NCI-H2029 (cell line): ENCODE measurements around the gene ADAMTS10.
"Not testable (repeated sequence)": the region's sequence is repeated elsewhere in the genome, so short reads cannot be mapped to it uniquely, and the experiment has no call there.

ENCODE experiments used
- DNase-seq: peaks from one replicate; lab custom pipeline; 2025; lab: John Stamatoyannopoulos, UW

Gene ADAMTS10

DNA sequence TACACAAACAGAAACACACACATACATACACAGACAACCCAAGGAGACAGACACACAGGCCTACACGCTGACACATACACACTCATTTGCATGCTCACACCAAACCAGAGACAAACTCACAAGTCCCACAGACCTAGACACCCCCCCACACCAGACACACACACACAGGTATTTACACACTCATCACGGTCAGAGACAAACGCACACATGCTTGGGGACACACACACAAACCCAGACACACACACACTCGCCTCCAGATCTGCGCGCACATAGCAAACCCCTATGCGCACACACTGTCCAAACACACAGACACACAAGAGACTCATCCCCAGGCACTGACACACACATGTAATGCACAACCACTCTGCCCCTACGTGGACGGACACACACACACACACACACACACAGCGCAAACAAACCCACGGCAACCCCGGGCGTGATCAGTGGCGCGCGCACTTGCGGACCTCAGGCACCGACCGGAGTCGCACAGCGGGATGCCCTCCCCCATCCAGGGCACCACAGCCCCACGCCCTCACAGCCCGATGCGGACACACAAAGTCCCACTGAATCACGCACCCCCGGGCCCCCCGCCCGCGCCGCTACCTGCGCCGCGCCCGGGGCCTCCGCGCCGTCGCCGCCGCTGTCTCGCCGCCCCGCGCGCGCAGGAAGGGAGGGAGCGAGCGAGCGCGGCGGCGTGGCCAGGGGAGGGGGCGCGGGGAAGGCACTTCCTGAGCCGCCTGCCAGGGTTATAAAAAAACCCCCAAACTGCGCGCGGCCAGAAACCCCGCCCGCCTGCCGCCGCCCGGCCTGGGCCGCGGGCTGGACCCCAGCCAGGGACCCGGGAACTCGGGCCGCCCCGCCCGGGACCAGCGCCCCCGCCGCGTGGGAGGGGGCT lies at the start of gene ADAMTS10:
Gene ADAMTS10, minus strand, starts transcription at position 675 of the 895 bp plus-strand sequence. CDS start 5,005 bp downstream, outside the sequence.
- DNase-seq = no peak

DNA sequence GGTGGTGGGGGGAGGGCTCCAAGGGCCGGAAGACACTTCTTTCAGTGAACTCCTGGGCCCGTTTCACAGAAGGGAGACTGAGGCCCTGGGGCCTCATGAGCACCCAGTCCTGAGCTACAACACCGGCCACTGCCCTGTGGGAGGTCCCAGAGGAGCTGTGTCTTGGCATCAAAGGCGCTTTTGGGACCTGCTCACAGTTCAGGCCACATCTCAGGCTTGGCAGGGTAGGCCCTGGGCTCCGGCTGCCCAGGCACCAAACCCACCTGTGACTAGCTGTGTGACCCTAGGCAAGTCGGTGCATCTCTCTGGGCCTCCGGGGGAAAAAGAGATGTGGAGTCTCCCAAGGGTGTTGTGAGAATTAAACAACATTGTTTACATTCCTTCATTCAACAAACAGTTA lies 49.4 kb upstream of the ADAMTS10 start:
- DNase-seq = no peak

DNA sequence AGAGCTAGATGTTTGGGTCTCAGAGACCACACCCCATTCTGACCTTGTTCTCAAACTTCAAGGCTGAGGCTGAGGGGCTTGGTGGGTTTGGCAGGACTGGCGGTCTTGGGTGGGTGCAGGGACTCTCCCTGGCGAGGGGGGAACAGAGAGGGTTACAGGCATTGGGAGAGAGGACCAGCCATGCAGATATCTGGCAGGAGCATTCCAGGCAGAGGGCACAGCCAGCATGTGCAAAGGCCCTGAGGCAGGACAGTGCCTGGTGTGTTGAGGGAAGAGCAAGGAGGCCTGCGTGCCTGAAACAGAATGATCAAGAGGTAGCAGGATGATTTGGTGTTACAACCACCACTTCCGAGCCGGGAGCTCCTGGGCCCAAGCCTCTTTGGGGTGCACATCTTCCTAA lies 47.4 kb upstream of the ADAMTS10 start:
- DNase-seq = no peak

DNA sequence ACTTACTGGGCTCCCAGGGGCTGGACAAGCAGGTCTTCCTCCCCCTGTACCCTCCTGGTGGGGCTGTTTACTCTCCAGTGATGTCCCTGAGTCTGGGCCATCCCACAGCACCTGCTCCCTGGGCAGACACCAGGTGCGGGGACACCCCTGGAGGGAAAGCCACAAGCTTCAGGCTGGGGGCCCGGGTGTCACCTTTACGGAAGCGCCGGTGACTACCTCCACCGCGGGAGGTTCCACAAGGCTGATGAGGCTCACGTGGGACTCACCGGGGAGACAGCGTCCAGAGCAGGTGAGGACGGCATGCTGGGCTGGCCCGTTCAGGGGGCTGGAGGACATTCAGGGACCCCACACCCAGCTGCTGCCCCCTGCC lies 44.8 kb upstream of the ADAMTS10 start:
- no peak for DNase-seq

DNA sequence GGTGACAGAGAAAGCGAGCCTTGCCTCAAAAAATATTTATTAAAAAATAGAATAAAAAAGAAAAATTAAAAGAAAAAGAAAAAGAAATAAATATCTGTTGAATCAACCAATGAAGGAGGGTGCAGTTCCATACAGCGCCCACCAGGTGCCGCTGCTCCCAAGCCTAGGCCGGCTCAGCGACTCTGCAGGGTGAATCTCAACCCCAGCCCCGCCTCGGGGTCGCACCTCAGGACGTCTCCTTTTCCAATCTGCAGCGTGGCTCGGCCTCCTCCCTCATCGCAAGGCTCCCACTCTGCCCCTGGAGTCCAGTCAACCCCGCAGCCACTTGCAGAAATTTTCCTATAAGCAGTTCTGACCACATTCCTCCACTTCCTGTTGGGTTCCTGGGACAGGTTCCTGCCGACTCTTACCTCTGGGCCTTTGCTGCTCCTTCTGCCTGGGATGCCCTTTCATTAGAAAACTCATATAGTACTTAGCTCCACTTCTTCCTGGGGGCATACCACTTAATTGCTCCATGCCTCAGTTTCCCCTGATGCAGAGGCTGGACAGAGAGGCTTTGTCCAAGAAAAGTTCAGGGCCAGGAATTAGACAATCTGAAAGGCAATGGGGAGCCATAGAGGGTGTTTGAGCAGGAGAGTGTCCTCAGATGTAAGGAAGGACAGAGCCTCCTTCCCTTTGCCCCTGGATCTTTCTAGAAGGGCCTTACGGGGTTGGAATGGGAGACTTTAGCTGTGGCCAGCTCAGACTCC lies 44.2 kb upstream of the ADAMTS10 start:
- no peak for DNase-seq

DNA sequence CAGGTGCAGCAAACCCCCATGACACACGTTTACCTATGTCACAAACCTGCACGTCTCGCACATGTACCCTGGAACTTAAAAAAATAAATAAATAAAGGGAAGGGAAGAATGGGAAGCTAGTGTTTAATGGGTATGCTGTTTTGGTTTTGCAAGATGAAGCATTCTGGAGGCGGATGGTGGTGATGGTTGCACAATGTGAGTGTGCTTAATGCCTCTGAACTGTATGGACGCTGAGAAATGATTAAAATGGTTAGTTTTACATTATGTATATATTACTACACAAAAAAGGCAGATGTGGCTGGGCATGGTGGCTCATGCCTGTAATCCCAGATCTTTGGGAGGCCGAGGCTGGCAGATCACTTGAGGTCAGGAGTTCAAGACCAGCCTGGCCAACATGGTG lies 37.7 kb upstream of the ADAMTS10 start:
- DNase-seq = no peak

DNA sequence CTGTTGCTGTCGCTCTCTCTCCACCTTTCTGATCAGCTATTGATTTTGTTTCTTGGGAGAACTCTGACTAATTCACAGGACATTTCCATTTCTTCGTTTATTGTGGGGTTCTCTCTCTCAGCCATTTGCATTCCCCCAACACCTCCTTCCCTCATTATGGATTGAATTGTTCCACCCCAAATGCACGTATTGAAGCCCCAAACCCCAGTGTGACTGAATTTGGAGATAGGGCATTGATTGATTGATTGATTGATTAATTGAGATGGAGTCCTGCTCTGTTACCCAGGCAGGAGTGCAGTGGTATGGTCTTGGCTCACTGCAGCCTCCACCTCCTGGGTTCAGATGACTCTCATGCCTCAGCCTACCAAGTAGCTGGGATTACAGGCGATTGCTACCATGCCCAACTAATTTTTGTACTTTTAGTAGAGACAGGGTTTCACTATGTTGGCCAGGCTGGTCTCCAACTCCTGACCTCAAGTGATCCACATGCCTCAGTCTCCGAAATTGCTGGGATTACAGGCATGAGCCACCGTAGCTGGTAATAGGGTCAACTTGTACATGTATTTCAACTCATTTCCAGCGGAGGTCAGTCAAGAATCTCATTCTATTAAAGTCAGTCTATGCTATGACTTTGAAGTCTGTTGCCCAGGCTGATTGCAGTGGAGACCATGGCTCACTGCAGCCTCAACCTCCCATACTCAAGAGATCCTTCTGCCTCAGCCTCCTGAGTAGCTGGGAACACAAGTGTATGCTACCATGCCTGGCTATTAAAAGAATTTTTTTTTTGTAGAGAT lies 33.5 kb upstream of the ADAMTS10 start:
- no peak for DNase-seq

DNA sequence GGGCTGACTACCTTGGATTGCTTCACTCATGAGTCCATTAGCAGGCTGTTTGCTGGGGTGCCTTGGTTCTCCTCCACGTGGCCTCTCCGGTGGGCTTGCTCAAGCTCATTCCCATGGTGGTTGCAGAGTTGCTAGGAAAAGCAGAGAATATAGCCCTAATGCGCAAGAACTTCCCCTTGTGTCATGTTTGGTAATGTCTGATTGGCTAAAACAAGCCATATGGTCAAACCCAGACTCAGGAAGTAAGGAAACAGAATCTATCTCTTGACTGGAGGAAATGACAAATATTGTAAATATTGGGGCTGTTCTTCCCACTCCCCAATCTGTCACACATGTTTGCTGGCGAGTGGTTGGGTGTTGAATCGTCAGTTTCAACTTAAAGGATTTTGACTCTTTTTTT lies 32.0 kb upstream of the ADAMTS10 start:
- DNase-seq = no peak

DNA sequence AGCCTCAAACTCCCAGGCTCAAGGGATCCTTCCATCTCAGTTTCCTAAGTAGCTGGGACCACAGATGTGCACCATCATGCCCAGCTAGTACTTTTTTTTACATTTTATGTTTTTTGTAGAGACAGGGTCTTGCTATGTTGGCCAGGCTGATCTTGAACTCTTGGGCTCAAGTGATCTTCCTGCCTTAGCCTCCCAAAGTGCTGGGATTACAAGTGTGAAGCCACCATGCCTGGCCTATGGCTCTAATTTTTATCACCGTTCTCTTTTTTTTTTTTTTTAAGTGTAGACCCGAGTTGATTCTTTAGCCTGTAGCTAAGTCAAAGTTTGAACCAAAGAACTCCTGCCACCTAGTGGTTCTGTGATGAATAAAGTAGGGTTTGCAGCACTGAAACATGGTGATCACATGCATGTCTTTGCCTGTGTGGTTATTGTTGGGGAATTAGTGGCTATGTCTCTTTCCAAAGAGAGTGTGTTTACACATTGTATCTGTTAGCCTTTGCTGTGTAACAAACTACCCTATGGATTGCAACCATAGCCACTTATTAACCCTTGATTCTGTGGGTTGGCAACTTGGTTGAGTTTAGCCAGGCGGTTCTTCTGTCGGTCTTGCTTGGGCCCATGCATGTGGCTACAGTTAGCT lies 31.5 kb upstream of the ADAMTS10 start:
- DNase-seq = no peak

DNA sequence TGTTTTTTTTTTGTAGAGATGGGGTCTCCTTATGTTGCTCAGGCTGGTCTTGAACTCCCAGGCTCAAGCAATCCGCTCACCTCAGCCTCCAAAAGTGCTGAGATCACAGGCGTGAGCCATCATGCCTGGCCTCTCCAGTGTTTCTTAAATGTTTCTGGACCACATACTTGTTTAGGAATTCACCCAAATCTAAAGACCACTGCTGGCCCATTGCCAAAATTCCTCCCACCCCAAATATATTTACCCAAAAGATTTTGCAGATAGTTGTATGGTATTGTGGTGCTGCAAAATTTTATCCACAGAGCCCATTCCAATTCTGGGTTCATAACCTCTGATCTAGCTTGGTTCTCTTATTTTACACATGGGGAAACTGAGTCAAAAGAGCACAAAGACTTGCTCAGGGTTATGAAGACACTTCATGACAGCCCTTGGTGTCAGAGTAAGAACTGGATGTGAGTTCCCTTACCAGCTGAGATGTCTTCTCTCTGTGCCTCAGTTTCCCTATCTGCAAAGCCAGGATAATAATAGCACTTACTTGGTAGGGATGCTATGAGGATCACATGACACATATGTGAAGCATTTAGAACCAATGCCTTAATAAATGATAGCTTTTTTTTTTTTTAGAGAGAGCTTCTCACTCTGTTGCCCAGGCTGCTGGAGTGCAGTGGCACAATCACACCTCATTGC lies 30.8 kb upstream of the ADAMTS10 start:
- no peak for DNase-seq

DNA sequence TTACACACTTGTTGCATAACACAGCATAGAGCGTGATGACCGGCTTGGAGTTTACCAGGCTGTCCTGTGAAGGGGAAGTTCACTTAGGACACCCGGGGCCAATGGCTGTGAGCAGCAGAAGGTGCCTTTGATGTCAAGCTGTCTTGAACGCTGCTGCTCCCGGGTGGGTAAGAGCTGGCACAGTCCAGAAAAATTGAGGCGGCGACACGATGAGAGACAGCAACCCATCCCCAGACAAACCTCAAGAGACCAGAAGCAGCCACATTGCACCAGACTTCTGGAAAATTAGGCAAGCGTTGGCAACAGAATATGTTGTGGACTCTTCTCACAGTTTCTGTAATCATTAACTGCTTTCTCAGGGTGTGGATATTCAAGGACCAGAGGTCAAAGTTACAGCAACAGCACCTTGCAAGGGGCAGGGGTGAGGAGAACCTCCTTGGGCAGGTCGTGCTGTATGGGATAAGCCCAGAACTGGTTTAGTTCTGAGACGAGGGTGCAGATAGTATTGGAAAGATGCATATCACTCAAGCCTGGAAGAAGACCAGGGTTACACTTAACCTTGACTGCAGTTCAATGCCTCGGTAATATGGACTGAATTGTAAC lies 30.0 kb upstream of the ADAMTS10 start:
- no peak for DNase-seq

DNA sequence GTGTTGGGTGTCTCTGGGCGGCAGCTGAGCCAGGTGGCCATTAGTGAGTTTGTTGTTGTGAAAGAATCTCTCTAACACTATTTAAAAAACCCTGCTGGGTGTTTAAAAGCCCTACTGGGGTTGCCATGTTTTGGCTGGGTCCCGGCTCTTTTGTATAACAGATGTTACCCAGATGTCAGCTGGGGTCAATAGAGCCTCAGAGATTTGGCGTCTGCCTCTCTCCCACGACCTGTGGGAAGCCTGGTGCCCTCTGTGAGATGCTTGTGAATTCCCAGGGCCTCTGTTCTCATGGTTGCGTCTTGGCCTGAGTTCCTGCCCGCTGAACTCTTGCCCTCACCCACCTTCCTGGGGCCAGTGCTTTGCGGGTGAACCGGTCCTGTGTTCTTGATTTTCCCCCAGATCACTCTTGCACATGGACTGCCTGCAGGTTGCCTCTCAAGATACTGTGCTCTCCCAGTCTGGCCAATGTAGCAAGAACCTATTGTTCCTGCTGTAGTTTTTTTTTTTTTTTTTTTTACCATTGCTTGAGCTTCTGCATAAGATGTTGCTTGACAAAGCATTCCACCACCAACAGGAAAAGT lies 29.4 kb upstream of the ADAMTS10 start:
- DNase-seq = no peak

DNA sequence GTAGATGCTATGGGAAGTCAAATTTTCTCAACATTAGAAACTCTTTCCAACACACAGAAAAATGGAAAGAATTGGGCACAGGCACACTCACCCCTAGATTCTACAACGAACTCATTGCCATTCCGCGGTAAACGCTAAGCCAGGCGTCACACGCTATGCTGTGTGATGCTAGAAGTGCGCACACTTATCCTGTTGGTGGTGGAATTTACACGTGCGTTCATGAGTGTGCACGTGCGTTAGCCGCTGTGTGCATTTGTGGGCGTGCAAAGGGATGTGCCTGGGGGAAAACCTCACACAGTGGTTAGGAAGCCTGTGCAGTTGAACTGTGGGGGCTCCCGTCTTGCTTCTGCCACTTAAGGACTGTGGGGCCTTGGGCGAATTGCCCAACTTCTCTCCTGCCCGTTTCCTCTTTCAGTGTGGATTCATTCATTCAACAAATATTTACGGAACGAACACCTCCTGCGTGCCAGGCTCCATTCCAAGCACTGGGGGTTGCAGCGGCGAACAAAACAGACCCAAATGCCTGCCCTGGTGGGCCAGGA lies 27.6 kb upstream of the ADAMTS10 start:
- no peak for DNase-seq

DNA sequence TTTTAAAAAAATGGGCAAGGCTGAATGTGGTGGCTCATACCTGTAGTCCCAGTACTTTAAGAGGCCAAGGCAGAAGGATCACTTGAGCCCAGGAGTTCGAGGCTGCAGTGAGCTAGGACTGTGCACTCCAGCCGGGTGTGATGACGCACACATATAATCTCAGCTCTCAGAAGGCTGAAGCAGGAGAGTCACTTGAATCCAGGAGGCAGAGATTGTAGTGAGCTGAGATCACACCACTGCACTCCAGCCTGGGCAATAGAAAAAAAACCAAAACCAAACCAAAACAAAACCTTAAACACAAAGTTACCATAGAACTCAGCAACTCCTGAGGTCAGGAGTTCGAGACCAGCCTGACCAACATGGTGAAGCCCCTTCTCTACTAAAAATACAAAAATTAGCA lies 26.6 kb upstream of the ADAMTS10 start:
- not testable (repeated sequence) for DNase-seq

DNA sequence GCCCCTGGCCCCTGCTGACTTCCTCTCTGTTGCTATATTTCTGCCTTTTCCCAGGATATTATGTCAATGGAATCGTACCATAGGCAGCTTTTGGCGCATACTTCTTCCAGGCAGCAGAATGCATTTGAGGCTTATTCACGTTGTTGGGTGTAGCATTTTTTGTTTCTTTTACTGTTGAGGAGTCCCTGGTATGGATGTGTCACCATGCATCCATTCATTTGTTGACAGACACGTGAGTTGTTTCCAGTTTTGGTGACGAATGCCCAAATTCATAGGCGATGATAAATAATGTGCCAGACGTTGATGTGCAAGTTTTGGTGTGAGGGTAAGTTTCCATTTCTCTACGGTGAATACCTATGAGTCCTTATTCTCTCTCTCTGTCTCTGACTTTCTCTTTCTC lies 24.9 kb upstream of the ADAMTS10 start:
- no peak for DNase-seq

DNA sequence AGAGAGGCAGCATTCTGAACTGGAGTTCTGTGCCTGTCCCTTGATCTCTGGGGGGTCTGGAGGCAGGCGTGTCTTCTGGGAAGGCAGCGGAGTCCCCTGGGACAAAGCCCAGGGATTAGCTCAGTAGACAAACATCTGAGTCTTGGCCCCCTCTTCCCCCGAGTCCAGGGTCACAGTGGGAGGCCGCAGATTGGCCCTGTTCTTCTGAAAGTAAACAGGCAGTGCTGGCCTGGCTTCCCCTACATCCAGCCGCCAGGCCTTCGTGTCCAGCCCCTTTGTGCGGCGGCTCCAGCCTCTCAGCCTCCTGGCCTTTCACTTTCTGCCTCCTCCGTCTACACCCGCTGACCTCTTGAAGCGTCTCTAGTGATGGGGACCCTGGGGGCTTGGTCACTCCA lies 20.9 kb upstream of the ADAMTS10 start:
- no peak for DNase-seq

DNA sequence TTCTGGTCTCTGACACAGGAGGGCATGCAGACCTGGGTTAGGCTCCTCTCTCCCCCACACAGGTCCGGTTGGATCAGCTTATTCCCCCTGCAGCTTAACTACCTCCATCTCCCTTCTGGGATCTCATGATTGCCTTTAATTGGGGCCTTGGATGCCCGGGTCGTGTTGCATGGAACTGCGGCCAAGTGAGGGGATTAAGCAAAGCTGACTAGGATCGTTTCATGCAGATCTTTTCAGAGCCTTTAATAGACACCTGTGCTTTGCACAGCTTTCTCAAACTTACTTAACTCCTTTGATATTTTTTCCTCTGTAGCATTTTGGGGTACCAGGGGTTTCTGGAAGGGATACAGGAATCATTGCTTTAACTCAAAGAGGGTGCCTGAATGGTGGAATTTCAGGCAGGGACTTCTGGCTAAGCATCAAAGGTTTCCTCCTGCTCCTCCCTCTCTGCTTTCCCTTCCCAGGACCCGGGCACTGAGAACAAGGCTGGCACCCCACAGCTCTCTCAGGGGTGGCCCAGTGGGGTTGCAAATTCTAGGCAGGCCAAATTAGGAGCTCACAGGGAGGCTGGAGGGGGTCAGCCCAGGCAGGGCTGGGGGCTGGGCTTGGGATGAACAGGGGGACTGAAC lies 20.4 kb upstream of the ADAMTS10 start:
- no peak for DNase-seq

DNA sequence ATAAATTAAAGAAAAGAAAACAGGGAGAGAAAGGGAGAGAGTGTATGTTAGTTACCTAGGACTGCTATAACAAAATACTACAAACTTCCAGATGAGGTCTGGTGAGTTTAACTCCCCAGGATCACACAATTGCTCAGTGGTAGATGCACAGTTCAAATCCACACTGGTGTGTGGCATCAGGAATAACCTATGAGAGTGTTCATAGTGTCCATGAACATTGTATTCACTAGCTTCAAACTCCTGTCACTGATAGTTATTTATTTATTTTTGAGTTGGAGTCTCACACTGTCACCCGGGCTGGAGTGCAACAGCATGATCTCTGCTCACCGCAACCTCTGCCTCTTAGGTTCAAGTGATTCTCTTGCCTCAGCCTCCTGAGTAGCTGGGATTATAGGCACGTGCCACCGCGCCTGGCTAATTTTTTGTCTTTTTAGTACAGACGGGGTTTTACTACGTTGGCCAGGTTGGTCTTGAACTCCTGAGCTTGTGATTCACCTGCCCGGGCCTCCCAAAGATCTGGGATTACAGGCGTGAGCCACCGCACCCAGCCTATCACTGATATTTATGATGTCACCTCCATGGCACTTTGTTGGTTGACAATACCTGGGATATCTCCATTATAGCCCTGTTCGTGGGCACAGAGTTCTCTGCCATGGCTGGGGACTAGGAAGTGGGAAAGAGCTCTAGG lies 19.6 kb upstream of the ADAMTS10 start, which contains the start of gene NFILZ:
Gene NFILZ, plus strand, starts transcription at position 638 of the 688 bp plus-strand sequence. CDS start 46,133 bp downstream, outside the sequence.
- no peak for DNase-seq

DNA sequence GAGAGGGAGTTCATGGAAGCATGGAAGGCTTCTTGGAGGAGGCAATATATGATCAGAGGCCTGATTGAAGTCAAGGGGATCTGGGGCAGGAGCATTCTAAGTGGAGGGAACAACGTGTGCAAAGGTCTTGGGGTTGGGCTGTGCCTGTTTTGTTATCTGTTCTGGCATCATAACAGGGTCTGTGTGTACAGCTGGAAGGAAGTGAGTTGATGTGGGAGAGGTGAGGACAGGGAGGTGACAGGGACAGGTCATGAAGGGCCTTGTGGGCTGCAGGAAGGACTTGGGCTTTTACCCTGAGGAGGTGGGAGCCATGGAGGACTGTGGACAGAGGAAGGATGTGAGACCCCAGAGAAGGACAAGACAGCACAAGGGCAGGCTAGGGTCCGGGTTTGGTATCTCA lies 18.7 kb upstream of the ADAMTS10 start:
- DNase-seq = no peak
